ENCODE results near the gene UNC79.
"Not testable (repeated sequence)": the region's sequence is repeated elsewhere in the genome, so short reads cannot be mapped to it uniquely, and the experiment has no call there.

The UNC79 gene

DNA sequence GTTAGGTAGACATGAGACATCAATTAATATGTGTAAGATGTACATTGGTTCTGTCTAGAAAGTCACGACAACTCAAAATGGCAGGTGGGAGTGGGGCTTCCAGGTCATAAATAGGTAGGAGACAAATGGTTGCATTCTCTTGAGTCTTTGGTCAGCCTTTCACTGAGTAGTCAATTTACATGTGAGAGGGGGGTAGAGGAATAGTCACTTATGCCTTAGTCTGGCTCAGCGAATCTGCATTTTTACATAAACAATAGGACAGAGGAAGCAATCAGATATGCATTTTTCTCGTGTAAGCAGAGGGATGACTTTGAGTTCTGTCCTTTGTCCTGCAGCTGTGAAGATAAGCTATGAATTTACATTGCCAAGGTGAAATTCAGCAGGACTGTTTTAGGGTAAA lies 27.8 kb upstream of the UNC79 start:
- no peak for DNase-seq (ENCODE audit: extremely low read depth, insufficient read length)
- Histone ChIP-seq H3K4me3 (replicated peaks; ENCODE audit: low read depth, low read length) (no peak overlapping the region), H3K27me3 (replicated peaks; ENCODE audit: control insufficient read depth, insufficient read depth, low read length) (no peaks in the 10 kb centered on the region), H3K36me3 (ENCODE audit: control insufficient read depth, insufficient read depth, low read length) (no peaks in the 10 kb centered on the region)
- TF ChIP-seq, protein P1, sequence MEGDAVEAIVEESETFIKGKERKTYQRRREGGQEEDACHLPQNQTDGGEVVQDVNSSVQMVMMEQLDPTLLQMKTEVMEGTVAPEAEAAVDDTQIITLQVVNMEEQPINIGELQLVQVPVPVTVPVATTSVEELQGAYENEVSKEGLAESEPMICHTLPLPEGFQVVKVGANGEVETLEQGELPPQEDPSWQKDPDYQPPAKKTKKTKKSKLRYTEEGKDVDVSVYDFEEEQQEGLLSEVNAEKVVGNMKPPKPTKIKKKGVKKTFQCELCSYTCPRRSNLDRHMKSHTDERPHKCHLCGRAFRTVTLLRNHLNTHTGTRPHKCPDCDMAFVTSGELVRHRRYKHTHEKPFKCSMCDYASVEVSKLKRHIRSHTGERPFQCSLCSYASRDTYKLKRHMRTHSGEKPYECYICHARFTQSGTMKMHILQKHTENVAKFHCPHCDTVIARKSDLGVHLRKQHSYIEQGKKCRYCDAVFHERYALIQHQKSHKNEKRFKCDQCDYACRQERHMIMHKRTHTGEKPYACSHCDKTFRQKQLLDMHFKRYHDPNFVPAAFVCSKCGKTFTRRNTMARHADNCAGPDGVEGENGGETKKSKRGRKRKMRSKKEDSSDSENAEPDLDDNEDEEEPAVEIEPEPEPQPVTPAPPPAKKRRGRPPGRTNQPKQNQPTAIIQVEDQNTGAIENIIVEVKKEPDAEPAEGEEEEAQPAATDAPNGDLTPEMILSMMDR (IDR thresholded peaks at IDR 0.05; ENCODE audit: insufficient read depth, low read length, poor library complexity, severe bottlenecking): no peak

DNA sequence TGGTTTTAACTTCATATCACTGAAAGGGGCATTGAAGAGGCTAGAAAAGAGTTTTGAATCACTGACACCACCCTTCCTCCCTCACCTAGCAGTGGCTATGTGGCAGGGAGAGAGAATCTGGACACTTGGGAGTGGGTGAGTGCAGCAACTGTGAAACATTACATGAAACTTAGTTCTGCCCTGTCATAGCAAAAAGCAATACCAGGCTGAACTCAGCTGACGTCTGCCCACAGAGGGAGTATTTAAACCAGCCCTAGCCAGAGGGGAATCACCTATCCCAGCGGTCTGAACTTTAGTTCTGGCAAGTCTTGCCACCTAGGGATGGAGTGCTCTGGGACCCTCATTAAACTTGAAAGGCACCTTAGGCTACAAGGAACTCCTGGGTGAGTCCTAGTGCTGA lies 20.7 kb upstream of the UNC79 start:
- H3K27me3 ChIP-seq (replicated peaks; ENCODE audit: control insufficient read depth, insufficient read depth, low read length): no peaks in the 10 kb centered on the region
- TF ChIP-seq, protein P1 (IDR thresholded peaks at IDR 0.05; ENCODE audit: insufficient read depth, low read length, poor library complexity, severe bottlenecking): no peak
- no peak overlapping the region for H3K4me3 ChIP-seq (replicated peaks; ENCODE audit: low read depth, low read length)
- H3K36me3 ChIP-seq (ENCODE audit: control insufficient read depth, insufficient read depth, low read length): no peaks in the 10 kb centered on the region
- no peak for DNase-seq (ENCODE audit: extremely low read depth, insufficient read length)

GRCh38 chr14:93410893-93411292 lies 19.8 kb upstream of the UNC79 start:
- H3K27me3 ChIP-seq (replicated peaks; ENCODE audit: control insufficient read depth, insufficient read depth, low read length): no peaks in the 10 kb centered on the region
- no peaks in the 10 kb centered on the region for H3K36me3 ChIP-seq (ENCODE audit: control insufficient read depth, insufficient read depth, low read length)
- no peak overlapping the region for H3K4me3 ChIP-seq (replicated peaks; ENCODE audit: low read depth, low read length)
- no peak for DNase-seq (ENCODE audit: extremely low read depth, insufficient read length)
- TF ChIP-seq, protein P1 (IDR thresholded peaks at IDR 0.05; ENCODE audit: insufficient read depth, low read length, poor library complexity, severe bottlenecking): no peak

- not testable (repeated sequence) for DNase-seq (ENCODE audit: extremely low read depth, insufficient read length); H3K27me3 ChIP-seq (replicated peaks; ENCODE audit: control insufficient read depth, insufficient read depth, low read length); H3K36me3 ChIP-seq (ENCODE audit: control insufficient read depth, insufficient read depth, low read length); H3K4me3 ChIP-seq (replicated peaks; ENCODE audit: low read depth, low read length)
These were observed 5.6 kb upstream of the UNC79 start for GRCh38 chr14:93425136-93425535.

GRCh38 chr14:93426750-93427149 lies 4.0 kb upstream of the UNC79 start:
- TF ChIP-seq, protein P1 (IDR thresholded peaks at IDR 0.05; ENCODE audit: insufficient read depth, low read length, poor library complexity, severe bottlenecking): no peak
- no peak for DNase-seq (ENCODE audit: extremely low read depth, insufficient read length)
- H3K36me3 ChIP-seq (ENCODE audit: control insufficient read depth, insufficient read depth, low read length): no peaks in the 10 kb centered on the region
- H3K27me3 ChIP-seq (replicated peaks; ENCODE audit: control insufficient read depth, insufficient read depth, low read length): no peaks in the 10 kb centered on the region; the same call in 1 of the 2 replicates
- no peak overlapping the region for H3K4me3 ChIP-seq (replicated peaks; ENCODE audit: low read depth, low read length)

DNA sequence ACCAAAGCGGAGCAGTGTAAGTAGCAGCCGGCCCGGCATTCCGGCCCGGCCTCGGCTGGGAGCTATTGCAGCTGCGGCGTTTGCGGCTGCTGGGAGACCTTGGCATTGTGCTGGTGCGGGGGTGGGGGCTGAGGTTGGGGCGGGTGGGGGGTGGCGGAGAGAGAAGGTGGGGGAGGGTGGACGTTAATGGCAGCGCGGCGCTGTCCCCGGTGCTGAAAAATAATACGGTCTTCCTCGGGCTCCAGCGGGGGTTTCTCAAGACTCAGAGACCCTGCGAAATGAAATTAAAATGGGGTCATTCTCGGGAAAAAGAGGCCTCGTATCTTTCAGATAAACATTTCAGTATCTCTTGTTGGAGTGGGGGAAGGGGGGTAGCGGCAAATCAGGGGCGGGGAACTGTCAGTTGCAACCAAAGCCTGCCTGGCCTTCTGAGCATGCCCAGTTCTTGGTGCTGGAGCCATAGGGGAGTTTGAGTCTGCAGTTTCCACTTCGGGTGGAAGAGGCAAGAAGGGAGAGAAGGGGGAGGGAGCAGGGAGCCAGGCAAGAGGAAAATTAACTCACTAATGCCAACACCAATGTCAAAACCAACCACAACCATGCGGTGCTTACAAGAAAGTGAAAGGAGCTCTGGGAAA lies 414 bp downstream of the UNC79 start:
- DNase-seq (ENCODE audit: extremely low read depth, insufficient read length): no peak
- Histone ChIP-seq H3K27me3 (replicated peaks; ENCODE audit: control insufficient read depth, insufficient read depth, low read length) (no peaks in the 10 kb centered on the region; the same call in 1 of the 2 replicates), H3K4me3 (replicated peaks; ENCODE audit: low read depth, low read length) (no peak overlapping the region), H3K36me3 (ENCODE audit: control insufficient read depth, insufficient read depth, low read length) (no peaks in the 10 kb centered on the region)
- TF ChIP-seq, protein P1 (IDR thresholded peaks at IDR 0.05; ENCODE audit: insufficient read depth, low read length, poor library complexity, severe bottlenecking): no peak
